PFSK-1 (cell line): ENCODE measurements around the gene CTDSPL.

Experiments used
- FOXP2 ChIP-seq: optimal IDR thresholded peaks from 2 replicates; pipeline ENCODE3; 2011; ENCODE audit warnings: borderline replicate concordance, control low read depth, inconsistent platforms; ENCODE audit not compliant: insufficient read depth; ENCODE audit errors: extremely low read length, extremely low read depth
- POLR2AphosphoS5 ChIP-seq: IDR thresholded peaks from 2 replicates; pipeline ENCODE4 v1.6.1; 2012; ENCODE audit warnings: low read depth, mild to moderate bottlenecking, control low read depth, low read length, moderate library complexity
- REST ChIP-seq, 2 experiments: IDR thresholded peaks; 2 replicates each; pipeline versions ENCODE4 v1.6.1 to v1.8.0; 2011 to 2012; ENCODE audit warnings: low read depth in 2 of 2, low read length in 2 of 2, control low read depth in 1 of 2, inconsistent platforms in 1 of 2, mild to moderate bottlenecking in 1 of 2, moderate library complexity in 1 of 2; ENCODE audit not compliant: insufficient read depth in 1 of 2
- SIN3A ChIP-seq: IDR thresholded peaks from 2 replicates; pipeline ENCODE4 v1.6.1; 2012; ENCODE audit warnings: mild to moderate bottlenecking, low read length, moderate library complexity, borderline replicate concordance; ENCODE audit not compliant: insufficient read depth
- TAF1 ChIP-seq: IDR thresholded peaks from 2 replicates; pipeline ENCODE4 v1.6.1; 2012; ENCODE audit warnings: low read length, control low read depth, borderline replicate concordance; ENCODE audit not compliant: insufficient read depth

CTDSPL gene

GRCh38 chr3:38021196-38021595 is 159.5 kb downstream of the CTDSPL start:
- TF ChIP-seq SIN3A (no peak), REST (IDR thresholded peaks at IDR 0.05; ENCODE audit: insufficient read depth in 1 of 2, low read depth in 2 of 2, low read length in 2 of 2) (no peak), POLR2AphosphoS5 (no peak), TAF1 (no peak), FOXP2 (no peak)

GRCh38 chr3:38022301-38022700 is 160.6 kb downstream of the CTDSPL start:
- TF ChIP-seq FOXP2 (no peak), POLR2AphosphoS5 (no peak), REST (IDR thresholded peaks at IDR 0.05; ENCODE audit: insufficient read depth in 1 of 2, low read depth in 2 of 2, low read length in 2 of 2) (no peak), TAF1 (no peak), SIN3A (no peak)

- TF ChIP-seq SIN3A = no peak
- TF ChIP-seq FOXP2 = no peak
- no peak for TF ChIP-seq REST (IDR thresholded peaks at IDR 0.05; ENCODE audit: insufficient read depth in 1 of 2, low read depth in 2 of 2, low read length in 2 of 2)
- no peak for TF ChIP-seq POLR2AphosphoS5
- no peak for TF ChIP-seq TAF1
Measured at GRCh38 chr3:38022896-38023709, 161.4 kb downstream of the CTDSPL start.

GRCh38 chr3:38026856-38027255 is 165.2 kb downstream of the CTDSPL start:
- TF ChIP-seq POLR2AphosphoS5 (no peak), REST (IDR thresholded peaks at IDR 0.05; ENCODE audit: insufficient read depth in 1 of 2, low read depth in 2 of 2, low read length in 2 of 2) (no peak), FOXP2 (no peak), TAF1 (no peak), SIN3A (no peak)
